GM19035 (cell line): ENCODE results near the gene CTNNA1.

Experiments used
- ATAC-seq: cut with Tn5 transposase; IDR thresholded peaks from one replicate; pipeline ENCODE4 v1.9.1; 2021; ENCODE audit not compliant: unreplicated experiment

CTNNA1 gene

GRCh38 chr5:138926688-138927448 is 173.6 kb downstream of the CTNNA1 start:
- no peak for ATAC-seq

- no peak for ATAC-seq
These were observed 174.3 kb downstream of the CTNNA1 start for GRCh38 chr5:138927544-138927943.

GRCh38 chr5:138927979-138928378 is 174.8 kb downstream of the CTNNA1 start:
- ATAC-seq: no peak

- no peak for ATAC-seq
These were observed 176.3 kb downstream of the CTNNA1 start for GRCh38 chr5:138929571-138929955.

GRCh38 chr5:138930371-138931097 is 177.3 kb downstream of the CTNNA1 start:
- ATAC-seq: no peak

- no peak for ATAC-seq
These were observed 179.1 kb downstream of the CTNNA1 start for GRCh38 chr5:138932171-138932810.

- ATAC-seq: no peak
These were observed 180.5 kb downstream of the CTNNA1 start for GRCh38 chr5:138933522-138934290.

- no peak for ATAC-seq
These were observed 181.7 kb downstream of the CTNNA1 start for GRCh38 chr5:138934971-138935370.

GRCh38 chr5:138935466-138935865 is 182.2 kb downstream of the CTNNA1 start:
- no peak for ATAC-seq

- ATAC-seq: no peak
These were observed 183.2 kb downstream of the CTNNA1 start for GRCh38 chr5:138936225-138936967.

- ATAC-seq: no peak
These were observed 183.7 kb downstream of the CTNNA1 start for GRCh38 chr5:138936968-138937345.

- no peak for ATAC-seq
These were observed 184.5 kb downstream of the CTNNA1 start for GRCh38 chr5:138937392-138938387.

GRCh38 chr5:138938526-138938925 is 185.3 kb downstream of the CTNNA1 start:
- ATAC-seq: no peak

GRCh38 chr5:138942066-138942465 is 188.8 kb downstream of the CTNNA1 start:
- ATAC-seq: no peak

- ATAC-seq: no peak
These were observed 189.6 kb downstream of the CTNNA1 start for GRCh38 chr5:138942861-138943260.

- no peak for ATAC-seq
These were observed 190.5 kb downstream of the CTNNA1 start for GRCh38 chr5:138943599-138944173.

GRCh38 chr5:138944527-138945322 is 191.5 kb downstream of the CTNNA1 start:
- ATAC-seq: no peak
